ENCODE results near the gene PGM1. TPM values are rescaled to one million over a fixed set of nuclear protein-coding genes. Genes with fewer than 3 reads are reported as not detected.
A peak's percentile ranks its signal among the peaks of the same experiment; 100 is the strongest.

Gene PGM1
- total RNA-seq, 1 donor from 2014 or later = 33.7 TPM

DNA sequence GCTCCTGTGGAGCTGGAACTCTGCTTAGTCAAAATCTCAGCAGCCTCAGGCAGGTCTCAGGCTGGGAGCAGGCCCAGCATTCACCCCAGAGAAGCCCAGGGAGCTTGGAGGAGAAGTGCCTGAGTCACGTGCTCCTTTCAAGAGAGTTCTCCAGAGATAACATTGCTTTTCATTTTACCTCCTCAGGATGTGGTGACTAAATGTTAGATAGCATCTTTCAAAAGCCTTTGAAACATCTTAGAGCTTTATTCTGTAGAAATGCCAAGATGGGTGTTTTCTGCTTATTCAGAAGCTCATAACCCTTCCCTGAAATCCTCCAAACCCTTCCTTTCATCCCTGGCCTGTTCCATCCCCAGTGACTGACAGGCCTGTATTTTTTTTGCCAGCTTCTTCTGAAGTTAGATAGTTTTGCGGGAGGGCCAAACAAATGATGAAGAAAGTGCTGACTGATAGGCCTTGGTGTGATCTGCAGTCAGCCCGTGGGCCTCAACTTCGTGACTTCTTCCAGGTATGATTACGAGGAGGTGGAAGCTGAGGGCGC, 58.0 kb downstream of the PGM1 start:
- ATAC-seq (peak; percentile 71), DNase-seq (ENCODE audit: low spot score) (no peak)
- intact Hi-C loops (cut with DNase I) = no loop called here

DNA sequence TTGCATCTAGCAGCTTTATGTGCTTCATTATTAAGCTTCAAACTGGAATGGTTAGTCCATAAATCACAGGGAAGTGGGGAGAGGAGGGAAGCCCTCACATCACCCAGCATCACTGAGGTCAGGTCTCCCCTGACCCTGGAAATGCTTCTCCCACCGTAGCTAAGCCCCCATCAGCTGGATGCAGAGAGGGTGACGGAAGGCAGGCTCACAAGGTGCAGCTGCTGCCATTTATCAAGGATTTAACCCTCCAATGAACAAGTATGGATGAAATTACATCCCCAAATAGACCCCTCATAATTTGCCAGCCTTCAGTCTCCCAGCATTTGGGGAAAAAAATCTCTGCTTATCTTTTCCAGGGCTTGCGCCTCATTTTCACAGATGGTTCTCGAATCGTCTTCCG, 60.8 kb downstream of the PGM1 start:
- intact Hi-C loops (cut with DNase I) = no loop called here
- ATAC-seq = no peak
- DNase-seq (ENCODE audit: low spot score) = no peak

DNA sequence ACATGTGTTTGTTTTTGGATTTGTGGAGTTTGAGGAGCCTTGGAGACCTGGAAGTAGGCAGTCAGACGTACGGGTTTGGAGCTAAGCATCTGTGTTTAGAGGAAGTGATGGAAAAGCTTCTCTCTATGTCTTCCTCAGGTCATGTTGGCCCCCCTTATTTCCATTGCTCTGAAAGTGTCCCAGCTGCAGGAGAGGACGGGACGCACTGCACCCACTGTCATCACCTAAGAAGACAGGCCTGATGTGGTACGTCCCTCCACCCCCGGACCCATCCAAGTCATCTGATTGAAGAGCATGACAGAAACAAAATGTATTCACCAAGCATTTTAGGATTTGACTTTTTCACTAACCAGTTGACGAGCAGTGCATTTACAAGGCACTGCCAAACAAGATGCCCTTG, 66.2 kb downstream of the PGM1 start:
- intact Hi-C loops (cut with DNase I) = no loop called here
- no peak for ATAC-seq
- DNase-seq (ENCODE audit: low spot score) = no peak

DNA sequence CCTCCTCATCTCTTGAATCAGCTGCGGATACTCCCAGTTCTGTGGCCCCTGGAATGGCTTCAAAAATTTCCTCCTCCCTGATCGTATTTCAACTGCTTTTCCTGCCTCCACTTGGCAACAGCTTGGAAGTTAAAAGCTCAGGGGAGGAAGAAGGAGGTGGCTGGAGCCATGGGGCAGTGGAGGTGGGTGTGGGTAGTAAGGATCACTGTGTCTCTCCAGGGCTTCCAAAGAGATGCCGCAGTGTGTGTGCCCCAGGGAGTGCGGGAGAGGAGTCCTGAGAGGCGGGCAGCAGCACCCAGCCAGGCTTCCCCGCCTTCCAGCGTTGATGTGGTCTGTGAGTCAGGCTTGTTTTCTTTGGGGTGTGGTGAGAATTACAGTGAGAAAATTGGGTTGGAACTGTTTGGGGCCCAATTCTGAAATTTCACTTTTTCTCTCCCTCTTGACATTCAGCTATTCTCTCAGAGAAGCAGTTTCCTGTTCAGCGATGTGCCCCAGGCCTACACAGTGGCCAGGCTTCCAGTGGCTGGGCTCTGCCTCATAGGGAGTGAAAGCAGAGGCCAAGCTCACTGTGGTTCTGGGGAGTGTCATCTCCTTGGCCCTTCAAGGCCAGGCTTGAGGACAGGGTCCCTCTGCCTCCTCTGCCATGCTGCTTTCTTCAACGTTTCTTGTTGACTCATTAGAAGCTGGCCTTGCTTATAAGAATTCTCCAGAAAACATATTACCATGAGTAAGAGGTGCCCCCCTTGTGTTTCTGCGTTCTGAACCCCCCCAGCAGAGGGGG, 69.0 kb downstream of the PGM1 start:
- DNase-seq (ENCODE audit: low spot score) (no peak), ATAC-seq (peak; percentile 88)
- intact Hi-C loops (cut with DNase I) = no loop called here

DNA sequence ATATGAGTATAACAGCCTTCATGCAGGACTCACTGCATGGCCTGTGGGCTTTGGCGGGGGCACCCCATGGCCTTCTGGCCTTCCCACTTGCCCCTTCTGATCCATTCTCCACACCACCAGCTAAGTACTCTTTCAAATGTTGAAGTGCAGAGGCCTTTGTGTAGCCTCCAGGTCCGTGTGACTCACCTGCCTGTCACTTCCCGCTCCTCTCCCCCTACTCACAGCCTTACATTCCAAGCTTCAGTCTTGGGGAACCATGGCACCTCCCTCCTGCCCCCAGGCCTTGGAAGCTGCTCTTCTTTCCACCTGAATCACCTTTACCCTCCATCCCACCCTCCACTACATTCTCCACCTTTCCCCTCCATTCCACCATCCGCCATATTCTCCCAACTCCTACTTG, 69.6 kb downstream of the PGM1 start:
- intact Hi-C loops (cut with DNase I) = no loop called here
- DNase-seq (ENCODE audit: low spot score) = no peak

DNA sequence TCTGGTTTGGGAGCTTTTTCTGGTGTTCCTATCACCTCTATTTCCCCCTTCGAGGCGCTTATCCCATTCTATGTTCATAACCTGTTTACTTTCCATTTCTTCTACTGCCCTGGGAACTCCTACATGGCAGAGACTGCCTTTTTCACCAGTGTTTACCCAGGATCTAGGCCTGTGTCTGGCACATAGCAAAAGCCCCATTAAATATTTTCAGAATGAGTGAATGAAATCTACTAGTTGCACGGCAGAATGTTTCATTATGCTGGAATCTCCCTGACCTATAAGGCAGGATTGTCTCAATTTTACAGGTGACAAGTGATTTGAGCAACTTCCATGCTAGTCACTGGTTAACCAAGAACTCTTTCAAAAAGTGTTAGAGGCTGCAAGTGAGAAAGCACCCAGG, 70.1 kb downstream of the PGM1 start:
- intact Hi-C loops (cut with DNase I) = no loop called here
- ATAC-seq = no peak

More for the DNA sequence above, 69.6 kb downstream of the PGM1 start:
- ATAC-seq = no peak

DNA sequence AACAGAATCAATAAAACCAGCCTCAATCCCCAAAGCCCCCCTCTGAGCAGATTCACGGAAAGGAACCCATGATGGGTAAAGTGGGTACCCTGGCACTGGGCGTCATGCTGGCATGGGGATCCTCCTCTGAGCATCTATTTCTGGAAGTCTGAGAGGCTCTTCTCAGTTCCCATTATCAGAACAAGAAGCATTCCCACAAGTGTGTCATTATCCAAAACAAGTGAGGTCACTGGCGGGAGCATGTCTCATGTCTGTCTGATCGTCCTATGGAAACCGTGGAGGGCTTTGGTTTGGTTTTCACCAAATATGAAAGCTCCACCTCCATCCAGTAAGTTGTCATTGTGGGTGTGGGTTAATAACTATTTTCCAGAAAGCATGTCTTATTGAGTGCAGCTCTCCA, 70.7 kb downstream of the PGM1 start:
- DNase-seq (ENCODE audit: low spot score) (no peak), ATAC-seq (no peak)
- intact Hi-C loops (cut with DNase I) = no loop called here

More for the DNA sequence above, 70.1 kb downstream of the PGM1 start:
- no peak for DNase-seq (ENCODE audit: low spot score)

DNA sequence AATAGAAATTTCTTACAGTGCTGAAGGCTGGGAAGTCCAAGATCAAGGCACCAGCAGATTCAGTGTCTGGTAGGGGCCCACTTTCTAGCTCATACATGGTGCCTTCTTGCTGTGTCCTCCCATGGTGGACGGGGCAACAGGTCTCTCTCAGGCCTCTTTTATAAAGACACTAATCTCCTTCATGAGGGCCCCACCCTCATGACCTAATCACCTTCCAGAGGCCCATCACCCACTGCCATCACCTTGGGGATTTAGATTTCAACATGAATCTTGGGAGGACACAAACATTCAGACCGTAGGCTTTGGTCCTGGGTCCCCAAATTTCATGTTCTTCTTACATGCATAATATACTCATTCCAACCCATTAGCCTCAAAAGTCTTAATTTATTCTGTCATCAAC, 71.5 kb downstream of the PGM1 start:
- ATAC-seq (no peak), DNase-seq (ENCODE audit: low spot score) (no peak)
- intact Hi-C loops (cut with DNase I) = no loop called here

DNA sequence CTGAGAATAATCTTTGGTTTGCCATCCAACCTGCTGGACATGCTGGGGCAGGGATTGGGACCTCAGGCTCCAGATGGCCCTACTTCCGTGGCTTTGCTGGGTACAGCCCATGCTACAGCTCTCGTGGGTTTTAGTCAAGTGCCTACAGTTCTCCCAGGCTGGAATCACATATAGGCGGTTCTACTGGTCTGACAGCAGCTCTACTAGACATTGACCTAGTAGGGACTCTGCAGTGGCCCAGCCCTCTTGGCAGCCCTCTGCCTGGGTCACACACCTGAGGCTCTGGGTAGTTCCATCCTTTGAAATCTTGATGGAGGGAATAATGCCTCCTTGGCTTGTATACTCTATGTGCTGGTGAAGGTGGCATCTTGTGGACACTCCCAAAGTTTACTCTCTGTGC, 72.2 kb downstream of the PGM1 start:
- DNase-seq (ENCODE audit: low spot score) (no peak), ATAC-seq (no peak)
- intact Hi-C loops (cut with DNase I) = no loop called here

DNA sequence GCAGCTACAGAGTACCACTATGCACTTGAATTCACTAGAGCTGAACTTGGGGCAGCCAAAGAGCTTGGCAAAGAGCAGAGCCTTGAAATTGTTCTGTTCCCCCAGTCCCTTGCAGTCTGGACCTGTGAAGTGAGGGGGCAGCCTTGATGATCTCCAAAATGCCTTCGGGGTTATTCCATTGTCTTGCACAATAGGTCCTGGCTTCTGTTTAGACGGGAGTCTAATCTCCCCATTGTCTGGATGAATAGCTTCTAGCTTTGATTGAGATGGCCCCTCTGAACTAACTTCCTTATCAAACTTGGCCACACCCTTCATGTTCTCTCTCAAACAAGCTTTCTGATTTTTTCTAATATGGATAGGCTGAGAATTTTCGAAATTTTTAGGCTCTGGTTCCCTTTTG, 72.6 kb downstream of the PGM1 start:
- intact Hi-C loops (cut with DNase I) = no loop called here
- ATAC-seq (no peak), DNase-seq (ENCODE audit: low spot score) (no peak)

DNA sequence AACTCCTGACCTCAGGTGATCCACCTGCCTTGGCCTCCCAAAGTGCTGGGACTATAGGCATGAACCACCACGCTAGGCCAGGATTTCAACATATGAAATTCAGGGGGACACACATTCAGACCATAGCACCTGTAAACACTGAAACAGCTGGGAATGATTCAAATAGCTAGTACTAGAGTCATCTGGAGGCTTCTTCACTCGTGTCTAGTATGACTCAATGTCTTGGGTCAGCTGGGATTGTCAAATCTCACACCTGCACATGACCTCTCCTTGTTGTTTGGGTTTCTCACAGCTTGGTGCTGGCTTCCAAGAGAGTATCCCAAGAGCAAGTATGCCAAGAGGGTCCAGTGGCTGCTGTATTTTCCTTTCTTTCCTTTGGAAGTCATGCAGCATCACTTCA, 75.1 kb downstream of the PGM1 start:
- ATAC-seq (no peak), DNase-seq (ENCODE audit: low spot score) (no peak)
- intact Hi-C loops (cut with DNase I) = no loop called here

DNA sequence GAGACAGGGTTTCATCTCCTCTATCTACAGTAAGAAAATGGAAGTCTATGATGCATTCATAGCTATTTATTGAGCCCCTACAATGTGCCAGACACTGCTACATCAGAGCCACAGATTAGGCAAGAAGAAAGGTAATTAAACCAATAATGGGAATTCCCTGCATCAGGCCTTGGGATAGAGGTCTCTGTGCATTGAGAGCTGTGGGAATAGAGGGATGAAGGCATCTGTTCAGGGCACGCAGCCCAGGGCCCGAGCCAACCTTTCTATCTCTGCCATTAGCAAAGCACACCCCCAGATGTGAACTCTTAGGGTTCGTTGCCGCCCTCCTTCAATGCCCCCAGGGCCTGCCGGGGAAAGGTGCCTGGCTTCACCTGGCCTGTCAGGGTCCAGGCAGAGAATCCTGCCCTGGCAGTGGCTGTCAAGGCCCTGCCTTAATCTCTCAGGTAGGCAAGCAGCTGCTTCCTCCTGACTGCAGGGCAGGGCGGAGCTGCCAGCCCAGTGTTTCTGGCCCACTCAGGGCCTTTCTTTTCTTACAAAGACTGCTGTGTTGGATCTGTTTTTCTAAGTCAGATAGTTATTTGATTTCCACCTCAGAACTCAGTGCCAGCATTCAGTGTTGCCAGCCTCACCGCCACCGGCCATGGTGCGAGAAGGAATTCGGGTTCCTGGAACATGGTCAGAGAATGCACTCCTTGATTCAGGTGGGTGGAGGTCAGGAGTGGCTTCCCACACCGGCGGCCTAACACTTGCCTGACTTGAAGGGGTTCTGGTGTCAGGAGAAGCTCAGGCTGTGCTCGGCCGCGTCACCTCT, 76.1 kb downstream of the PGM1 start:
- DNase-seq (ENCODE audit: low spot score) (no peak), ATAC-seq (no peak)
- intact Hi-C loops (cut with DNase I) = no loop called here

DNA sequence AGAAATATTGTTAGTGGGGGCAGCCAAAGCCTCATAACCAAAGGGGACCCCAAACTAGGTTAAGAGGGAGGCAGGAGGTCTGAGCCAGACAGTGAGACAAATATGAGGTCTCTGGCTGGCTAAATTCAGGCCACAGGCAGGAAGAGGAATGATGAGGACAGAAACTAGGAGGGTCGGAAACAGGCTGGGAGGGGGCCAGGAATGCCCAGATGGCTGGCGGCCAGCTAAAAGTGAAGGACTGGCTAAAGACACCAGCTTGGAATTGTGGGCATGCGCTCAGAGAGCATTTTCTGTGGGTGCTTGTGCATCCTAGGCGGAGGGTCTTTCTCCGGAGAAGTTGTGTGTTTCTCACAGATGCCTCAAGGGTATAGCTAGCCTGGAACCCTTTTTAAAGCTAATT, 77.0 kb downstream of the PGM1 start:
- intact Hi-C loops (cut with DNase I) = no loop called here
- ATAC-seq (no peak), DNase-seq (ENCODE audit: low spot score) (no peak)

DNA sequence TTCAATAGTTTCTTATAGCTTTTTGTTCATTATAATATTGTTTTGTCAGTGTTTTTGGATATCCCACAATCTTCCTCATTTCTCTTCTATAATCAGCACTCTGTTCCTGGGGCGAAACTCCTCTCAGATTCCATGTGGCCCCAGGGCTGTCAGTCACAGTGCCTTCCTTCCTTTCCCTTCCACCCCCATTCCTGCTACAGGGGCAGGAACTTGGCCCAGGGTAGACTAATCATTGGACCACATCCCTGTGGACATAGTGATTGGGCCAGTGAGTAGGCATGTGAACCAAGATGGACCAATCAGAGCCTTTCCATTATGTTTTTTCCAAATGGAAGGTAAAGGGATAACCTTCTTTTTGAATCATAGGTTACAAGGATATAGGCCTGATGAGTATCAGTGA, 78.3 kb downstream of the PGM1 start:
- ATAC-seq (no peak), DNase-seq (ENCODE audit: low spot score) (no peak)
- intact Hi-C loops (cut with DNase I) = no loop called here

DNA sequence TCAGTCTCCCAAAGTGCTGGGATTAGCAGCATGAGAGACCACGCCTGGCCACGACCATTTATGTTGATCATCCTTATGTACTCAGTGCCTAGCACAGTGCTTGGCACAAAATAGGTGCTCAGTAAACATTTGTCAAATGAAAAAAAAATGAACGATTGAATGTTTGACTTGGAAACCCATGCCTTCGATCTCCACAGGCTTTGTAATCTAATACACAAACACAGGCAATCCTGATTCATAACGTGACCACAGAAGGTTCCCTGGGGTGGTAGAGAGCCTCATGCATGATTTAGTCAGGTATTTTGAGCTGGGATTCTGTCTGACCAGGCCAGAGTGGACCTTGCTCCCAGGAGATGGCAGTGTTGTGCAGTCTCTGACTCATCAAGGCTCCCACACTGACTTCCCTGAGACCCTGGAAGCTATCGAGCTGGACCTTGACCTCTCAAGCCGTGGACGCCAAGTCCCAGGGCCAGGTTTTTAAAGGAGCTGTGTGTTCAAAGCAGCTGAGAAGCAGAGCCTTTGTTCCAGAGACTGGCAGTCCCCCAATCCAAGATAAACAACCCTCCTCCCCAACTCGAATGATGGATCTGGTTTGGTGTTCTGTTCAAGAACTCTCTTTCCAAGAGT, 81.1 kb downstream of the PGM1 start:
- peak; percentile 86 for DNase-seq (ENCODE audit: low spot score)
- intact Hi-C loops (cut with DNase I) = no loop called here
- ATAC-seq = peak; percentile 96

DNA sequence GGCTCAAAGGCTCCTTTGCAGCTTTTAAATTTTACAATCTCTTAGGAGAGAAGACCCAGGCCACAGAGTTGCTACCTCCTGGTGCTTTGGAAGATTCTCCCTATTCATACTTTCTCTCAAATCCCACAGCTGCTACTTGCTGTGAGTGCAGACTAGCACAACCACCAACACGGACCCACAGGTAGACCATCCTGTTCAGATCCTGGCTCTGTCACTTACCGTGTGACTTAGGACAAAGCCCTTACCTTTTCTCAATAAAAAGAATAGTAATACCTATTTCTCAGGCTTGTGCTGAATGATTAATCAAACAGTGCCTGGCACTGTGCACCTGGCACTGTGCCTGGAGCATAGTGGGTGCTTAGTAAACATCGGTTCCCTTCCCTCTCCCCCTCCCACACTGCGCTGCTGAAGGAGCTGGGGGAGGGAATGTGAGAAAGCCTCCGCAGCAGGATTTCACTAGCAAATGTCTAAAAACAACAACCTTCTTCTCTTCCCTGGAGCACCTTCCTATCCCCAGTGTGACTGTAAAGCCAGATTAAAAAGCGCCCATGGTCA, 81.7 kb downstream of the PGM1 start:
- intact Hi-C loops (cut with DNase I) = no loop called here
- ATAC-seq (peak; percentile 29), DNase-seq (ENCODE audit: low spot score) (no peak)

DNA sequence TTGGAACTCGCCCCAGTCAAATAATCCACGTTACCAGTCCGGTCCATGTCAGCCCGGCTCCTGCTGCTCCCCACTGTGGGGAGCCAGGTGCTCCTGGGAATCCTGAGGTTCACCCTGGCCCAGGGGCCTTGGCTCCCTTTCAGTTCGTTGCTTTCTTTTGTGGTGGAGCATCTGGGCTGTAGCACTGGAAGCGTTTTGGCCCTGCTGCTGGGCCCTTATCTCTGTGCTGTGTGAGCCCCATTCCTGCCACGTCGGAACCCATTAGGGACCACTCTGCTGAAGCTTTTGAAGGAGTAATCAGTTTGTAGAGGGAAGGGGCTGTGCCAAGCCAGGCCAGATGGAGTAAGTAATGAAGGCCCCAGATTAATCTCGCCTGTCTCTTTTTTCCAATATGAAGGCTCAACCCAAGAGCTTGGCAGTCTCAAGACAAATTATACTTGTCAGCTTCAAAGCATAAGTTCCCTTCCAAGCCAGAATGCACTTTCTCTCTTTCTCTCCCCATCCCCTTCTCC, 82.3 kb downstream of the PGM1 start:
- ATAC-seq = peak; percentile 19
- DNase-seq (ENCODE audit: low spot score) = no peak
- intact Hi-C loops (cut with DNase I) = no loop called here

DNA sequence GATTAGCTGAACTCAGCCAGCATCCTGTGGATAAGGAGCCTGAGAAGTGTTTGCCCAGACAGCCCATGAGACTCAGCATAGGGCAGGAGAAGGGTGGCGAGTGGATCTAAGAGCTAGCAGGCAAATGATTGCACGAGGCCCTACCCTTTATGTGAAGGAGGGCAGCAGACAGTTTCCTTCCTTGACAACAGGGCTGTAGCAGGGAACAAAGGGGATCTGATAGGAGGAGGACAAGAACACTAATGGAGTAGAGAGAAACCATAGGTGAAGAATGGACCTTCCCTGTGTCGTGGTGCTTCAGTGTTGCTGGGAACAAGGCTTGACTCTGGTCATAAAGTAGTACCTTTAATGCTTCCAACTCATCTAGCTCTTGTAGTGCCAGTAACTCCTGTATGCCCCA, 84.3 kb downstream of the PGM1 start:
- no peak for ATAC-seq
- no peak for DNase-seq (ENCODE audit: low spot score)
- intact Hi-C loops (cut with DNase I) = no loop called here

DNA sequence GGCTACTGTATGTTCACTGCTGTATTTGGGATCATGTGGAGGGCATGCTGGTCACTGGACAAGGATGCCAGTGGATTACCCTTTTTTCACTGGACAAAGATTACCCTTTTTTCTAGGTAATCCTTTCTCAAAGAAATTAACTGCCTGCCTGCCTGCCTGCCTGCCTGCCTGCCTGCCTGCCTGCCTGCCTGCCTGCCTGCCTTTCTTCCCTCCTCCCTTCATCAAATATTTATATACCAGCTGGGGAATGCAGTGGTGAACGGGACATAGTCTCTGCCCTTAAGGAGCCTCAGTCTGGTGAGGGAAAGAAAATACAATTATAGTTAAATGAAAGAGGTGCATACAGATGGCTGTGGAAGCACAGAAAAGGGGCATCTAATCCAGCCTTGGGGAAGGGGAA, 85.0 kb downstream of the PGM1 start:
- intact Hi-C loops (cut with DNase I) = no loop called here
- ATAC-seq (no peak), DNase-seq (ENCODE audit: low spot score) (no peak)

All from sciatic nerve (tissue), 2 donors.